T-helper 22 cell (primary cell): ENCODE data around the gene APOM.

Experiments used
- DNase-seq: peaks from one replicate; pipeline ENCODE4 v3.0.0-alpha.2; 2020; ENCODE audit warnings: low read depth

APOM gene

DNA sequence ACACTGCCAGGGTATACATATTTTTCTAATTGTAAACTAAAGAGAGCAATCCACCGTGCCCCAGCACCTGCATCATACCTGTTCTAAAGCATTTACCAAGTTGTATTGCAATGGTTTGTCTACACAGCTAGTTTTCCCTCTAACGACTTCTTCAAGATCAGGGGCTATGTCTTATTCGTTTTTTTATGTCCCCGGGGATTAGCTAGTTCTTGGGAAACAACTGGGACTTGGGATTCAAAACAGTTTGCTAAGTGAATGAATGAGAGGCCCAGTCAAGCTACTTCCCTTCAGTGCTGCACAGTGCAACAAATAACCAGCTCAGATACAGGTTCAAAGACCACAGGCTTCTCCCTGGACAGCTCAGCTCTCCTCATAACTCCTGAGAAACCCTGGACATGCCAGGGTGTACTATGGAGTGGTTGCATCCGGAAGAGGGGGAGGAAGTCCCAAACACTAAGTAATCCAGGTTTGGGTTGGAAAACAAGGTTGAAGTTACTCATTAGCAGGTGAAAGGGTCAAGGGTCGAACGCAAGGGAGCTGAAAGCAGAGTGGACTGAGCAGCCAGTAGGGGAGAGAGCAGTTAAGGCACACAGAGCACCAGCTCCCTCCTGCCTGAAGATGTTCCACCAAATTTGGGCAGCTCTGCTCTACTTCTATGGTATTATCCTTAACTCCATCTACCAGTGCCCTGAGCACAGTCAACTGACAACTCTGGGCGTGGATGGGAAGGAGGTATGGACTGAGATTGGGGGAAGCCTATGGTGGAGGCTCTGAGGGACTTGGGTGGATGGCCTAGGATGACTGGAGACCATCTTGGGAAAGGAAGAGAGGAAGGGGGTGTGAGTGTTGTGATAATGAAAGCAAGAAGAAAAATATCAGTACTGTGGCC is at the start of gene APOM:
Gene APOM, plus strand, starts transcription at position 546 of the 889 bp plus-strand sequence. Its CDS starts 73 bp downstream, at position 619.
- DNase-seq: no peak

DNA sequence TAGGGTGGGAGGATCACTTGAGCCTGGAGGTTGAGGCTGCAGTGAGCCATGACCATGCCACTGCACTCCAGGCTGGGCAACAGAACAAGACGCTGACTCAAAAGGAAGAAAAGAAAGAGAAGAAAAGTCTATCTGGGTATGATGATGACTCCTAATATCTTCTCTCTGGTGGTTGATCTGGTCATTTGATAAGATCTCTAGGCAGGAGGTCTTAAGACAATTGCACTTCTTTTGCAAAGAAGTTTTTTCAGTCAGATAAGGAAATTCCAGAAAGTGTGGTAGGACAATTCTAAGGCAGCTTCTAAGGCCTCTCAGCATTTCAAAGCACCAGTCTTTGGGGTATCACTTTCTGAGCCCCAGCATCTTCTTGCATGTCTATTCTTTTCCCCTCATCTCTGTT is 48.4 kb upstream of the APOM start:
- DNase-seq: no peak

DNA sequence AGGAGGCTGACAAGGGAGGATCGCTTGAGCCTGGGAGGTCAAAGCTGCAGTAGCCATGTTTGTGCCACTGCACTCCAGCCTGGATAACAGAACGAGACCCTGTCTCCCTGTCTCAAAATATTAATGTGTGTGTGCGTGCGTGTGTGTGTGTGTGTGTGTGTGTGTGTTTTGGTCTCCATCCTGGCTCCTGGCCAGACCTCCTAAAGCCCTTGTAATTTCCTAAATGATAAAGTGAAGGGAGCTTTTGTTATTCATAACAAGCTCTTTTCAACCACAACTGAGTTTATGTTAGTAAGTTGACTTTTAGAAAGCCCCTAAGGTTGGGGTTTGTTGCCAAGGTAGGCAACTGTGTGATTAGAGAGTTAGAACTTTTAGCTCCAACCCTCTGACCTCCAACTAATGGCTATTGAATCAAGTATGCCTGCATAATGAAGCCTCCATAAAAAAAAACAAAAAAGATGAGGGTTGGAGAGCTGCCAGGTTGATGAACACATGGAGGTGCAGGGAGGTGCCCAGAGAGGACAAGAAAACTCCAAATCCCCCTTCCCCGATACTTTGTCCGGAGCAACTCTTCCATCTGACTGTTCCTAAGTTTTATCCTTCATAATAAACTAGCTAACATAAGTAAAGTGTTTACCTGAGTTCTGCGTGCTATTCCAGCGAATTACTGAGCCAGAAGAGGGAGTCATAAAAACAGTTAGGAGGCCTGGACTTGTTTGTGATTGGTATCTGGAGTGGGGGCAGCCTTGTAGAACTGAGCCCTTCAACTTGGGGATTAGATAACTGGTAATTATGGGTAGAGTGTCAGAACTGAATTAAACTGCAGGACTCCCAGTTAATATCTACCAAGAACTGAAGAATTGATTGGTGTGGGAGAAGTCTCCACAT is 45.9 kb upstream of the APOM start:
- DNase-seq: no peak

DNA sequence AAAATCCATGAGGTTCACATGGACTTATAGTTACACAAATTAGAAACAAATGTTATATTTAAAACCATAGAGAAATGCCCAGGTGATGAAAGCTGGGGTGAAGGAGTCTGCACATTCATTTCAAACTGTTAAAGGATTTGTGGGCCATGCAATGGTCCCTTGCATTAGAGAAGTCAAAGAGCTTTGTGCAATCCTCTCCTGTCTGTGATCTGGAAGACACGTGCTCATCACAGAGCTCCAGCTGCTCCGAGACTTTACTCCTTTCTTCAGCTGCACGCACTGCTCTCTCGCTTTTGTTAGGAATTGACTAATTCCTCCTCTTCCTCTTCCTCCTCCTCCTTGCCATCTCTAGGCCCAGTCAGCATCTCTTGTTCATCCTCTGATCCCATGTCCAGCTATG is 44.7 kb upstream of the APOM start:
- no peak for DNase-seq

DNA sequence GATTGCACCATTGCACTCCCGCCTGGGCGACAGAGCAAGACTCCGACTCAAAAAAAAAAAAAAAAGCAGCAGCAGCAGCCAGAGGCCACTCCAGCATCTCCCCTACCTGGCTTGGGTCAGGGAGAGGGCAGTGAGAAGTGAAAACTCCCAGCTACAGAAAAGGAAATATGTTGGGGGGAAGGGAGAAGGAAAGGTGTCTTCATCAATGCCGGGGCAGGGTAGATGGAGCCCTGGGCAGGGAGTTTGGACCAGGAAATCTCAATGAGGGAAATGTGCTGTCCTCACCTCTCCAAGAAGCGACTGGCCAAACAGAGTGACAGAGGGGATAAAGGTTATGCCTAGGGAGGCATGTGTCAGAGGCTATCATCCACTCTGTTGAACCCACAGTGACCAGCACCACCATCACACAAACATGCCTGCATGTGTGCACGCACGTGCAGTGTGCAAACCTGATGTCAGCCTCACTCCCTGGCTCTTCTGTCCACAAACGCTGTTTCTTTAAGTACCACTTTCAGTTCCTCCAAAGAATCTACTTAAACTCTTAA is 41.5 kb upstream of the APOM start:
- DNase-seq: no peak

DNA sequence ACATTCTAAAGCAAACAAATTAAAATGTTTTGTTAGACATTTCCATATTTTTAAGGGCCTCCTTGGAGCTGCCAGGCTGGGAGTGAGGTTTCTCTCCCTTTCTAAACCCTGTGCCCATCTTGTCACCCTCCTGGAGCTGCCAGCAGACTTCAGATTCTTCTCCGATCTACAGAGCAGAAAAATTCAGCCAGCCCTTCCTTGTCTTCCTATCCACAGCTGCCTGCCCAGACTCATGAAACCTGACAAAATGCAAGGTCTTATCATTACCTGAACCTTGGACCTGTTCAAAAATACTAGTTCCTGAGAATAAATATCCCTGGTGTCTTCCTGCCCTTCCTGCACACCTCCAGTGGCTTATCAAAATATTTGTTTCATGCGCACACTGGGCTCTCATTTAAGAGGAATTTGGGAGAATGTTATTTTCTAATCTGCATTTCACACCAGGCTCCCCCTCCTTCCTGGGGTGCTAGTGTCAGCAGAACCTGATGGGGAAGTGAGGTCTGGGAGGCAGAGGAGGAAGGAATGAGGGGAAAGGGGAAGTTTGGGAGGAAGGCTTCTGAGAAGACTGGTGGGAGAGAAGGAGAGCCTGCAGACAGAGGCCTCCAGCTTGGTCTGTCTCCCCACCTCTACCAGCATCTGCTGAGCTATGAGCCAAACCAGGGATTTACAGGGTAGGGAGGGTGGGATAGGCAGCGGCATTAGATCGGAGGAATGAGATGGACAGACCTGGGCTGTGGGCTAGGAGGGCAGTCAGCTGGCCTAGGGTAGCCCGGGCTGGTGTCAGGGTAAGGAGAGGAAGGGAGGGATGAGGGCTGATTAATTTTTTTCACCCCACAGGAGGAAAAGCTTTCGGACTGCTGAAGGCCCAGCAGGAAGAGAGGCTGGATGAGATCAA is 40.8 kb upstream of the APOM start, which contains the start of gene AIF1:
Gene AIF1, plus strand, starts transcription at position 551 of the 895 bp plus-strand sequence. Its CDS starts 96 bp downstream, at position 647.
- no peak for DNase-seq

DNA sequence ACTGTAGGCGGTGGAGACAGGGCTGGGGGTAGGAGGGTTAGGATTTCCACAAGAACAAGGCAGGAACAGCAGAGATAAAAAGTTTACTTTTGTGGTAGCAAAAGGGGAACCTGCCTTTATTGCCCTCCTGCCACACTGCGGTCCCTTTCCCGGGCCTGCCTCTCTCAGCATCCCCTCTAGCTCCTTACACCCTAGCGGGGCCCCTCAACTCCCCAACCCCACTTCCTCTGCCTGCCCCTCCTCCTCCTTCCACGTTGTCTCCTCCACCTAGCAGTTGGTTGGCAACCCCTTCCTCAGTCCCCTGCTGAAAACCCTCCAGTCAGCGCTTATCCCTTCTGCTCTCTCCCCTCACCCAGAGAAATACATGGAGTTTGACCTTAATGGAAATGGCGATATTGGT is 39.9 kb upstream of the APOM start:
- no peak for DNase-seq

DNA sequence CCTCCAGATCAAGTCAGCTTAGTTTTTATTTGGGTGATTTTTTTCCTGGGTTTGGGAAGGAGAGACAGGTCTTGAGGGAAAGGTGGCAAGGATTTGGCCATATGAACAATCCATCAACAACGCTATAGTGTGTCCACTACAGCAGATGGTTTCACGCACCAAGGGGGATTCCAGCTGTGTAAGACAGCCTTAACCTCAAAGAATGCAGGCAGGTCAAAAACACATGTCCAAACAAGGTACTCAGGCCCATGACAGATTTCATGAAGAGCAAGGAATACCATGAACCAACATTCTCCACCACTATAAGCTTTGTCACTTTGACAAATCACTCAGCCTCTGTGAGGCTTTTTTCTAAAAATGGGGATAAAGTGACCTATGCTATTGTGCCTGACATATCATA is 38.7 kb upstream of the APOM start:
- no peak for DNase-seq

DNA sequence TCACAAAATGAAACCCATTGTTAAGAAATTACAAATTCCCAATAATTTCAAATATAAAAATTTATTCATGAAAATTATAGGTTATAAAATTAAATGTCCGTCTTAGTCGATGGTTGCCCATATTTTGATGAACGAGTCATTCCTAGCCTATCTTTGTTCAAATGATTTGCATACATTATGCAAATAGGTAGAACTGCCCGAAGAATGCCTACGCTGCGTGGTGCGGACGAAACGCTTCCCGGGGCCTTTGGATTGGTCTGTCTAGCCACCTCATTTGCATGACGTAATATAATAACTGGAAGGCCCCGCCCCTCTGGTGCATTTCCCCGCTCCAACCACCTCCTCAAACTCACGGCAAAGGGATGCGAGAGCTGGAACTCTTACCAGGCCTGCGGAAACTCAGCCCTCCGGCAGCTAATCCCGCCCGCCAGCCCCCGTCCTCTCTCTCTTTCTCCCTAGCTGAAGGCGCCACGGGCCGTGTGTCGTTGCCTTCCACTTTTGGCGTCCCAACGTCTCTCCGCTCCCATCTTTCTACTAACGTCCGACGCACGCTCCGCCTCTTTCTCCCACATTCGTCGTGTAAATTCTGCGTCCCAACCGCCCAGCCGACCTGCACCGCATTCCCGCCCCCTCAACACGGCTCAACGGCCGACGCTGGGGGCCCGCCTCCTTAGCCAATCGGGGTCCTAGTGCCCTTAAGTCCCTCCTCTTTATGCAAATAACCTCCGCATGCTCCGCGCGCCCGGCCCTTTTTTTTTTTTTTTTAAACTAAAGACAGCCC is 35.7 kb upstream of the APOM start:
- peak; percentile 95 for DNase-seq

DNA sequence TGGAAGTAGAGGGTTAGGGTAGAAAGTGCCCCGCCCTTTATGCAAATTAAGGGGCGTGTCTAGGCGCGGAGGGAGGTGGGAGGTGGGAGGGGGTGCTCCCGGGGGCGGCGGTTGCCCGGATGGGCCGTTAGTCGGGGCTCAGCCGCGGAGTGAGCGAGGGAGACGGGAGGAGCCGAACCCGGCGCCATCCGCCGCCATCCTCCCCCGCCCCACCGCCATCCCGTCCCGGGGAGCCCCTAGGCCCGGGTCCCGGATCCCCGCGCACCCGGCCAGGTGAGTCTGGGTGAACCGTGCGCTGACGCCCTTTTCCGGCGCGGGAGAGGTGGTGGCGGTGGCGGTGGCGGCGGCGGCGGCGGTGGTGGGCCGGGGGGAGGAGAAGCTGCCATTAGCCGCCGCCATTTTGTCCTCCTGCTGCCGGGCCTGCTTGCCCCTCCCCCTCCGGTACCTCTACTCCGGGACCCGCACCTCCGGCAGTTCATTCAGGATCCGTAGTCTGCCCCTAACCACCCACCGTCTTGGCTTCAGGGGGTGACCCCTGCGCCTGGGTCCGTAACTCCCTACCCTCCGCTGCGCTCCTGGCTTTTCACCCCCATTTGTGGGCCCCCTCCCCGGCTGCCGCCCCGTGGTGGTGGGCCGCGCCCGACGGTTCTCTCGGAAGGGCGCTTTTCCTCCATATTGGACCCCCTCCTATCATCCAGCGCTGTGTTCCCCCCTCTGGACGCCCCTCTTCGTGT is 34.9 kb upstream of the APOM start, which contains the start of gene PRRC2A:
Gene PRRC2A, plus strand, starts transcription at position 130 of the 734 bp plus-strand sequence. CDS start 2,075 bp downstream, outside the sequence.
- DNase-seq: no peak

DNA sequence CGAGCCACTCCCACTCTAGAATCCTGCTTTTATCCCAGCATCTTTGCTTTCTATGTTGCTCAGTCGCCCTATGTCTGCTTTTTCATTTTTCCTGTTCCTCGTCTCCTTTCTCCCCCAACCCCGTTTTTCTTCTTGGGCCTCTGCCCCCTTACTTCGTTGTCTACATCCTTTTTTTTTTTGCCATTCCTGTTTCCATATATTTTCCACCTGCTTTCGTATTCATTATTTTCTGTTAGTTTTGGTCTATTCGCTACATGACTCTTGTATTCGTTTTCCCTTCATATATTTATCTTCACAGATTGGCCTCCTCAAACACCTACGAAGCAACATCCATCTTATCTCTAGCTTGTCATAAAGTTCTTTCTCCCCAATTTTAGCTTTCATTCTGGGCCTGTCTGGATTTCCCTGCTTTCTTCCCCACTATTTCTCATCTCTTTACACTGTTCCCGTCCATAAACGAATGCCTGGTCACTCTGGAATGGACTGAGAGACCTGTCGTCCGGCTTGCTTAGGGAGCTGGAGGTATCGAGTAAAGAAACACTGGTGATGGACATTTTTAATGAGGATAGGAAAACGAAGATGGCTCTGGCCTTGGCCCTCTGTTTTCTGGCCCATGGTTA is 34.3 kb upstream of the APOM start:
- no peak for DNase-seq

DNA sequence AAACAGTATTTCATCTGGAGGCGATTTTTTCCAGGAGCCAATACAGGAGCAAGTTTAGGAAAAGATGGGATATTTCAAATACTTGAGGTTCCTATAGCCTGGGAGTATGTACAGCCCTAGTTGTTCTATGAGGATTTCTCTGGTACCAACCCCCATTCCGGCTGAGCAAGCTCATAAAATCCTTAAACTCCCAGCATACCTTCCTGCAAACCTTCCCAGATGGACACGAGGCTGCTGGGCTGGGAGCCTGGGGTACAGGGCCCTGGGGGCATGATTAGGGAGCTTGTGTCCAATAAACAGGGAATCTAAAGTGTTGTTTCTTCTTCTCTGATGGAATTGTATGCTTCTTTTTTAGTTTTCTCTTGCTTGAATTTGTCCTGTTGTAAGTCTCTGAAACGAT is 33.7 kb upstream of the APOM start:
- no peak for DNase-seq

DNA sequence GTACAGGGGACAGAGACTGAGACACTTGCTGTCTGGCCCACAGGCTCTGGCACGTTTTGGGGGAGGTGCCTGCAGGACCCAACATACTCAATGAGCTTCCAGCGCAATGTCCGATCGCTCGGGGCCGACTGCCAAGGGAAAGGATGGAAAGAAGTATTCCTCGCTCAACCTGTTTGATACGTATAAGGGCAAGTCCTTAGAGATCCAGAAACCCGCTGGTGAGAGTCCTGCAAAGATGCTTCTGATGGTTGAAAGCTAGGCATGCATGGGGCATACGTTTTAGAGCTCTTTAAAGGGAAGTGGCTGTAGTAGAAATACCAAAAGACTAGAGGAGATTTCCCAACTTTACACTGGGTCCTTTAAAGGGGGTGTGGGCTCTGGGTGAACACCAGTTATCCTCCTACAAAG is 33.0 kb upstream of the APOM start:
- DNase-seq: no peak

DNA sequence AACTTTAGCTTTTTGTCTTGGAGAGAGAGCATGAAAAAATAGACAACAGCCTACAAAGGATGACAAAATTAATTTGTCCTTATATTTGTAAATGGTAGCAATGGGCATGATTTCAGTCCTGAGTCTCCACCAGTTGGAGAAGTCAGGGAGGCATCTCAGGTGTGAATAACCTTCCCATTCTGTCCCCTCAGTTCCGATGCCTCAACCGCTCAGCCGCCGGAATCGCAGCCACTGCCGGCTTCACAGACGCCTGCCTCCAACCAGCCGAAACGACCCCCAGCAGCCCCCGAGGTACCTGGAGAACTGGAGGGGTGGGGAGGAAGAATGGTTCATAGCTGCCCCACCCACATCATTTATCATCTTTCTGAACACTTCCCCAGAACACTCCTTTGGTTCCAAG is 31.6 kb upstream of the APOM start:
- DNase-seq: no peak

DNA sequence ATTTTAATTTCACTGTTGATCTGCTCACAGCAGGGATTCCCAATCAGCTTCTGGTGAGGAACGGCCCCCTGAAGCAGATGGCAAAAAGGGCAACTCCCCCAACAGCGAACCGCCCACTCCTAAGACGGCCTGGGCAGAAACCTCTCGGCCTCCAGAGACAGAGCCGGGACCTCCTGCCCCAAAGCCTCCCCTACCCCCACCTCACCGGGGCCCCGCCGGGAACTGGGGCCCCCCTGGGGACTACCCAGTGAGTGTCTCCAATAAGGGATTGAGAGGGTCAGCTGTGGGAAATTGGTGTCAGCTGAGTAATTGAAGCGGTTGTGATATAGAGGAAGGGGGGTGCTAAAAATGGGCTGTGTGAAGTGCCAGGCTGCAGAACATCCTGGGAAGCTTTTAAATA is 28.7 kb upstream of the APOM start:
- DNase-seq: no peak

DNA sequence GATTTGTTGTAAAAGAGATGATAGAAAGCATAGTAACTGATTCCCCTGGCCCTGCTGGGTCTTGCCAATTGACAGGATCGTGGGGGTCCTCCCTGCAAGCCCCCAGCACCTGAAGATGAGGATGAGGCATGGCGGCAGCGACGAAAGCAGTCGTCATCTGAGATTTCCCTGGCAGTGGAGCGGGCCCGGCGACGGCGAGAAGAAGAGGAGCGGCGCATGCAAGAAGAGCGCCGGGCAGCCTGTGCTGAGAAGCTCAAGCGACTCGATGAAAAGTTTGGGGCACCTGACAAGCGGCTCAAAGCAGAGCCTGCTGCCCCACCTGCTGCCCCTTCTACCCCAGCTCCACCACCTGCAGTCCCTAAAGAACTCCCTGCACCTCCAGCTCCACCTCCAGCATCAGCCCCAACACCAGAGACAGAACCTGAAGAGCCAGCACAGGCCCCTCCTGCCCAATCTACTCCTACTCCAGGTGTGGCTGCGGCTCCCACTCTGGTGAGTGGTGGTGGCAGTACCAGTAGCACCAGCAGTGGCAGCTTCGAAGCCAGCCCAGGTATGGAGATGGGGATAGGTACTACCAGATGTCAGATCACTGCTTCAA is 27.9 kb upstream of the APOM start:
- no peak for DNase-seq

DNA sequence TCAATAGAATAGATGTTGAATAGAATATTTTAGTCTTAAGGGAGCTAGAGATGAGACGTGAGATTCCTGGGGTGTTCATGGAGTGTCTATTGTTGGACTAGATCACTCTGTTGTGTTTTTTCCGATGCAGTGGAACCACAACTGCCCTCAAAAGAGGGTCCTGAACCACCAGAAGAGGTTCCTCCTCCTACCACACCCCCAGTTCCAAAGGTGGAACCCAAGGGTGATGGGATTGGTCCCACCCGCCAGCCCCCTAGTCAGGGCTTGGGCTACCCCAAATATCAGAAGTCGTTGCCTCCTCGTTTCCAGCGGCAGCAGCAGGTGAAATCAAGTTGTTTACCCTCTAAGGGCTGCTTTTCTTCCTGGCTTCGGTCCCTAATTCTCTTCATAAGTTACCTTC is 26.7 kb upstream of the APOM start:
- no peak for DNase-seq

DNA sequence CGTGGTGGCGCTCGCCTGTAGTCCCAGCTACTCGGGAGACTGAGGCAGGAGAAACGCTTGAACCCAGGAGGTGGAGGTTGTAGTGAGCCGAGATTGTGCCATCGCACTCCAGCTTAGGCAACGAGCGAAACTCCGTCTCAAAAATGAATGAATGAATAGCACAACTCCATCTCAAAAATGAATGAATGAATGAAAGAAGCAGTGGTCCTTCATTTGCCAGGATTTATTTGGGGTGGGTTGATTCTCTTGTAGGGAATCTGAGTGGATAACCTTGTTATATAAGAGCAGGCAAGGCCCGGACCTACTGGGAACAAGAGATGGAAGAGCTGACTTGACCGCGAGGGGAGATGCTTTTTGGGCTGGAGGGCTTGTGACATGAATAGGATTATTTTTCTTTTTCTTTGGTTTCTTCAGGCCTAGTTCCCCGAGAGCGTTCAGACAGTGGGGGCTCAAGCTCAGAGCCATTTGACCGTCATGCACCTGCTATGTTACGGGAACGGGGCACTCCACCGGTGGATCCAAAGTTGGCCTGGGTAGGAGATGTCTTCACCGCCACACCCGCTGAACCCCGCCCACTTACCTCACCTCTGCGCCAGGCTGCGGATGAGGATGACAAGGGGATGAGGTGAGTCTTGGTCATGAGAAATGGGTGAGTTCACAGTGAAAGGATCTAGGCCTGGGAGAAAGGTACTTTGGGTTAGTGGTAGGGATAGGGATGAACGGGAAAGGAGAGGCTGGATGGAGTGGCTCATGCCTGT is 25.3 kb upstream of the APOM start:
- DNase-seq: no peak
